Epithelial cell of proximal tubule (primary cell): Measurements from ENCODE around the gene IER5. TPM values are rescaled to one million over a fixed set of nuclear protein-coding genes. Genes with fewer than 3 reads are reported as not detected.

Experiments
- DNase-seq: peaks from one replicate; pipeline ENCODE4 v3.0.0-alpha.2; 2011; ENCODE audit warnings: low read depth
- H3K4me3 ChIP-seq: 2 replicates; pipeline ENCODE4 v1.5.1; 2011; ENCODE audit warnings: low read depth, mild to moderate bottlenecking, low read length
- total RNA-seq: library from RNA; depleted of rRNA; stranded (reverse); fragments of >200 nt; gene quantifications from 2 replicates; pipeline ENCODE4 v1.2.3, GENCODE V29; 2015
- TF ChIP-seq, protein P1 (sequence below): conservative IDR thresholded peaks from 2 replicates; pipeline ENCODE4 v1.5.1; 2012; ENCODE audit warnings: low read depth, mild to moderate bottlenecking, low read length

Gene IER5
- total RNA-seq, 1 donor from 2014 or later: 43.0 TPM

- no peak overlapping the region for H3K4me3 ChIP-seq
- DNase-seq: no peak
- TF ChIP-seq, protein P1, sequence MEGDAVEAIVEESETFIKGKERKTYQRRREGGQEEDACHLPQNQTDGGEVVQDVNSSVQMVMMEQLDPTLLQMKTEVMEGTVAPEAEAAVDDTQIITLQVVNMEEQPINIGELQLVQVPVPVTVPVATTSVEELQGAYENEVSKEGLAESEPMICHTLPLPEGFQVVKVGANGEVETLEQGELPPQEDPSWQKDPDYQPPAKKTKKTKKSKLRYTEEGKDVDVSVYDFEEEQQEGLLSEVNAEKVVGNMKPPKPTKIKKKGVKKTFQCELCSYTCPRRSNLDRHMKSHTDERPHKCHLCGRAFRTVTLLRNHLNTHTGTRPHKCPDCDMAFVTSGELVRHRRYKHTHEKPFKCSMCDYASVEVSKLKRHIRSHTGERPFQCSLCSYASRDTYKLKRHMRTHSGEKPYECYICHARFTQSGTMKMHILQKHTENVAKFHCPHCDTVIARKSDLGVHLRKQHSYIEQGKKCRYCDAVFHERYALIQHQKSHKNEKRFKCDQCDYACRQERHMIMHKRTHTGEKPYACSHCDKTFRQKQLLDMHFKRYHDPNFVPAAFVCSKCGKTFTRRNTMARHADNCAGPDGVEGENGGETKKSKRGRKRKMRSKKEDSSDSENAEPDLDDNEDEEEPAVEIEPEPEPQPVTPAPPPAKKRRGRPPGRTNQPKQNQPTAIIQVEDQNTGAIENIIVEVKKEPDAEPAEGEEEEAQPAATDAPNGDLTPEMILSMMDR: no peak
These were observed 25.6 kb upstream of the IER5 start for GRCh38 chr1:181062836-181063428.

GRCh38 chr1:181064011-181064623, 24.4 kb upstream of the IER5 start:
- TF ChIP-seq, protein P1: no peak
- H3K4me3 ChIP-seq: no peak overlapping the region
- no peak for DNase-seq

DNA sequence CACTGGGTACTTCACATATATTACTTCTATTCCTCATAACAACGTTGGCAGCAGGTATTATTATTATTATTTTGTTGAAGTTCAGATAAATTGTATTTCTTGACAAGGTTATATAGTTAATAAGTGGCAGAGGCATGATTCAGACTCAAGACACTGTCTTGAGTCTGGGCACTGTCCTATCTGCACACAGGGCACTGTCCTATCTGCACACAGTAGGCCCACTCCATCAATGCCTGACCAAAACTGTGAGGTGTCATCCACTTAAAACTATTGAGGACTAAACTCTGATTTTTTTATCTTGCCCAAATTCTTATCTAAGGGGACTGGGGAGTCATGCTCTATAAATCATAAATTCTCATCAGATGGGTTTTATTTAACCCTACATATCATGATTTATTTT, 23.8 kb upstream of the IER5 start:
- TF ChIP-seq, protein P1: no peak

GRCh38 chr1:181073638-181074037, 14.9 kb upstream of the IER5 start:
- DNase-seq: no peak
- TF ChIP-seq, protein P1: no peak
- H3K4me3 ChIP-seq: no peak overlapping the region

More for the DNA sequence above, 23.8 kb upstream of the IER5 start:
- DNase-seq: no peak
- H3K4me3 ChIP-seq: no peak overlapping the region

DNA sequence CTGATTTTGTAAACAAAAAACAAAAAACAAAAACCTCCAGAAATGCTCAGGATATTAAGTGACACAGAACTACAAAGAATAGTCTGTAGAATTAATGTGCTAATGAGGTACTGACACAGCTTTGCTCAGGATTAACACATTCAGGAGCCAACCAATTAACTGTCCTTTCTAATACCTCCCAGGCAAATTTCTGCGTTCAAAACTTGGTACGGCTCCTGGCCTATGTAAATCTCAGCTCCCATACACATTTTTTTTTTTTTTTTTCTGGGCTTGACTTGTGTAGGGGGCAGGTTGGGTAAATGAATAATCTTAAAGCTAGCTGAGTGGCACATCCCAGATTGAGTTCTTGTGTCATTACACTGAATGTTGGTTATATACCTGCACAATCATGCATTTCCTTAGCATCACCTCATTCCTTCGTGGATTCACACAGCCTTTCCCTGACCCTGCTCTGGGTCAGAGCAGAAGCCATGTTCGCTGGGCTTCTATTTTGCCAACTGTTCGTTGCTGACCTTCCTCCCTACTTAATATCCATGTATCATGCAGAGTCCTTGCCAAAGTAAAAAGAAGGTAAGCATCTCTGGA, 12.6 kb upstream of the IER5 start:
- DNase-seq: no peak
- TF ChIP-seq, protein P1: no peak
- H3K4me3 ChIP-seq: no peak overlapping the region

- DNase-seq: no peak
- TF ChIP-seq, protein P1: no peak
- H3K4me3 ChIP-seq: no peak overlapping the region
These were observed 11.6 kb upstream of the IER5 start for GRCh38 chr1:181076852-181077251.
